OCI-LY1 (cell line): ENCODE data around the gene DNAJC3.

Experiments used
- H2AFZ ChIP-seq: fragments of 200-600 bp; sonication (generic), shearing (Covaris generic); 2 replicates; pipeline ENCODE4 v1.6.0; 2014; ENCODE audit warnings: antibody characterized with exemption, mild to moderate bottlenecking, low read length
- H3F3A ChIP-seq: fragments of 200-600 bp; sonication (generic), shearing (Covaris generic); 2 replicates; pipeline ENCODE4 v1.6.0; 2014; ENCODE audit warnings: mild to moderate bottlenecking, antibody characterized with exemption, low read length, moderate library complexity; ENCODE audit not compliant: insufficient read depth
- H3K27ac ChIP-seq: fragments of 200-600 bp; sonication (generic); 2 replicates; pipeline ENCODE4 v1.5.1; 2014; ENCODE audit warnings: low read length, mixed run types, mild to moderate bottlenecking, low read depth; ENCODE audit not compliant: poor library complexity, severe bottlenecking
- H3K27me3 ChIP-seq: fragments of 200-600 bp; sonication (generic); 2 replicates; pipeline ENCODE4 v1.6.0; 2014; ENCODE audit warnings: antibody characterized with exemption, mild to moderate bottlenecking, low read length, moderate library complexity; ENCODE audit not compliant: insufficient read depth
- H3K36me3 ChIP-seq: fragments of 200-600 bp; sonication (generic); 2 replicates; pipeline ENCODE4 v1.6.1; 2014; ENCODE audit warnings: mild to moderate bottlenecking, antibody characterized with exemption, low read length, moderate library complexity, mixed read lengths; ENCODE audit not compliant: insufficient read depth
- H3K4me1 ChIP-seq: fragments of 200-600 bp; sonication (generic); 2 replicates; pipeline ENCODE4 v1.5.1; 2014; ENCODE audit warnings: mild to moderate bottlenecking, low read length, moderate library complexity; ENCODE audit not compliant: insufficient read depth, severe bottlenecking
- H3K4me2 ChIP-seq: fragments of 200-600 bp; sonication (generic), shearing (Covaris generic); 2 replicates; pipeline ENCODE4 v1.6.1; 2014; ENCODE audit warnings: low read length
- H3K4me3 ChIP-seq: fragments of 200-600 bp; sonication (generic); 2 replicates; pipeline ENCODE4 v1.5.1; 2014; ENCODE audit warnings: low read length, low read depth, mild to moderate bottlenecking, mixed read lengths; ENCODE audit not compliant: poor library complexity, severe bottlenecking
- H3K79me2 ChIP-seq: fragments of 200-600 bp; shearing (Covaris generic); 2 replicates; pipeline ENCODE4 v1.6.1; 2016; ENCODE audit warnings: mixed run types, low read length, mixed read lengths; ENCODE audit not compliant: insufficient read depth
- H3K9ac ChIP-seq: fragments of 200-600 bp; sonication (generic), shearing (Covaris generic); 2 replicates; pipeline ENCODE4 v1.6.1; 2014; ENCODE audit warnings: mild to moderate bottlenecking, low read length, mixed read lengths
- H3K9me2 ChIP-seq: fragments of 200-600 bp; sonication (generic), shearing (Covaris generic); 2 replicates; pipeline ENCODE4 v1.6.1; 2014; ENCODE audit warnings: low read depth, mild to moderate bottlenecking, low read length, mixed read lengths
- H3K9me3 ChIP-seq: fragments of 200-600 bp; shearing (Covaris generic); 2 replicates; pipeline ENCODE4 v1.6.1; 2014; ENCODE audit warnings: low read length, mixed read lengths
- H4K20me1 ChIP-seq: fragments of 200-600 bp; sonication (generic), shearing (Covaris generic); 2 replicates; pipeline ENCODE4 v1.6.0; 2016; ENCODE audit warnings: mild to moderate bottlenecking, low read length; ENCODE audit not compliant: insufficient read depth
- EZH2 ChIP-seq: fragments of 200-600 bp; sonication (generic), shearing (Covaris generic); IDR thresholded peaks from 2 replicates; pipeline ENCODE4 v1.8.0; 2017; ENCODE audit warnings: borderline replicate concordance, mixed run types, mild to moderate bottlenecking, antibody characterized with exemption, low read length, moderate library complexity, mixed read lengths
- TF ChIP-seq, protein P1 (sequence below): fragments of 200-600 bp; sonication (generic), shearing (Covaris generic); IDR thresholded peaks from 2 replicates; pipeline ENCODE4 v1.5.1; 2017; ENCODE audit warnings: mild to moderate bottlenecking, antibody characterized with exemption, low read length, moderate library complexity, mixed read lengths

Gene DNAJC3

DNA sequence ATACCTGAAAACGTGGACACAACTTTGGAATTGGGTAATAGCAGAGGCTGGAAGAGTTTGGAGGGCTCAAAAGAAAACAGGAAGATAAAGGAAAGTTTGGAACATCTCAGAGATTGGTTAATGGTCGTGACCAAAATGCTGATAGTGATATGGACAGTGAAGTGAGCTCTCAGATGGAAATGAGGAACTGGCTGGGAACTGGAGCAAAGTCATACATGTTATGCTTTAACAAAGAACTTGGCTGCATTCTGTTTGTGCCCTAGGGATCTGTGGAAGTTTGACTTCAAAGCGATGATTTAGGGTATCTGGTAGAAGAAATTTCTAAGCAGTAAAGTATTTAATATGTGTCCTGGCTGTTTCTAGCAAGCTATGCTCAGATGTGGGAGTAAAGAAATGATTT lies 136.2 kb downstream of the DNAJC3 start:
- TF ChIP-seq EZH2: no peak
- TF ChIP-seq, protein P1, sequence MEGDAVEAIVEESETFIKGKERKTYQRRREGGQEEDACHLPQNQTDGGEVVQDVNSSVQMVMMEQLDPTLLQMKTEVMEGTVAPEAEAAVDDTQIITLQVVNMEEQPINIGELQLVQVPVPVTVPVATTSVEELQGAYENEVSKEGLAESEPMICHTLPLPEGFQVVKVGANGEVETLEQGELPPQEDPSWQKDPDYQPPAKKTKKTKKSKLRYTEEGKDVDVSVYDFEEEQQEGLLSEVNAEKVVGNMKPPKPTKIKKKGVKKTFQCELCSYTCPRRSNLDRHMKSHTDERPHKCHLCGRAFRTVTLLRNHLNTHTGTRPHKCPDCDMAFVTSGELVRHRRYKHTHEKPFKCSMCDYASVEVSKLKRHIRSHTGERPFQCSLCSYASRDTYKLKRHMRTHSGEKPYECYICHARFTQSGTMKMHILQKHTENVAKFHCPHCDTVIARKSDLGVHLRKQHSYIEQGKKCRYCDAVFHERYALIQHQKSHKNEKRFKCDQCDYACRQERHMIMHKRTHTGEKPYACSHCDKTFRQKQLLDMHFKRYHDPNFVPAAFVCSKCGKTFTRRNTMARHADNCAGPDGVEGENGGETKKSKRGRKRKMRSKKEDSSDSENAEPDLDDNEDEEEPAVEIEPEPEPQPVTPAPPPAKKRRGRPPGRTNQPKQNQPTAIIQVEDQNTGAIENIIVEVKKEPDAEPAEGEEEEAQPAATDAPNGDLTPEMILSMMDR: no peak
- Histone ChIP-seq H3K4me2 (no peak overlapping the region), H3K36me3 (peaks cover 11% of the 10 kb centered on the region; the same call in 1 of the 2 replicates), H4K20me1 (no peaks in the 10 kb centered on the region), H3K9ac (no peak overlapping the region), H3K9me2 (no peaks in the 10 kb centered on the region), H2AFZ (no peak overlapping the region), H3K4me3 (no peak overlapping the region), H3K79me2 (no peaks in the 10 kb centered on the region), H3K27me3 (no peaks in the 10 kb centered on the region), H3F3A (no peaks in the 10 kb centered on the region), H3K4me1 (no peaks in the 10 kb centered on the region), H3K27ac (no peak overlapping the region), H3K9me3 (peaks cover 11% of the 10 kb centered on the region)

DNA sequence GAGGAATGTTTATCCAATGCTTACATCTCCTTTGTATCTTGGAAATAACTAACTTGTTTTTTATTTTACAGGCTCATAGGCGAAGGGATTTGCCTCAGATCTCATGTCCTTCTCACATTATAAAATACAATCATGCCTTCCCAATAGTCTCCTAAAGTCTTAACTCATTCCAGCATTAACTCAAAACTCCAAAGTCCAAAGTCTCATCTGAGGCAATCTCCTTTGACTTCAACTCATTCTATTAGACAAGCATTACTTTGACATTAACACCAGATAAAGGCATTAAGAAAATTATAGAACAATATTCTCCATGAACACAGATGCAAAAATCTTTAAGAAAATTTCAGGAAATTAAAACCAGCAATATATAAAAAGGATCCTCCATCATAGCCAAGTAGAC lies 137.6 kb downstream of the DNAJC3 start:
- no peaks in the 10 kb centered on the region for H3K27me3 ChIP-seq
- H3K9ac ChIP-seq: no peak overlapping the region
- peaks cover 11% of the 10 kb centered on the region; the same call in 1 of the 2 replicates for H3K36me3 ChIP-seq
- no peaks in the 10 kb centered on the region for H4K20me1 ChIP-seq
- peaks cover 9% of the 10 kb centered on the region for H3K9me3 ChIP-seq
- no peaks in the 10 kb centered on the region for H3K9me2 ChIP-seq
- no peak overlapping the region for H2AFZ ChIP-seq
- TF ChIP-seq EZH2: no peak
- TF ChIP-seq, protein P1: no peak
- H3F3A ChIP-seq: no peaks in the 10 kb centered on the region
- H3K27ac ChIP-seq: no peak overlapping the region
- no peaks in the 10 kb centered on the region for H3K4me1 ChIP-seq
- H3K4me3 ChIP-seq: no peak overlapping the region
- no peak overlapping the region for H3K4me2 ChIP-seq
- no peaks in the 10 kb centered on the region for H3K79me2 ChIP-seq

DNA sequence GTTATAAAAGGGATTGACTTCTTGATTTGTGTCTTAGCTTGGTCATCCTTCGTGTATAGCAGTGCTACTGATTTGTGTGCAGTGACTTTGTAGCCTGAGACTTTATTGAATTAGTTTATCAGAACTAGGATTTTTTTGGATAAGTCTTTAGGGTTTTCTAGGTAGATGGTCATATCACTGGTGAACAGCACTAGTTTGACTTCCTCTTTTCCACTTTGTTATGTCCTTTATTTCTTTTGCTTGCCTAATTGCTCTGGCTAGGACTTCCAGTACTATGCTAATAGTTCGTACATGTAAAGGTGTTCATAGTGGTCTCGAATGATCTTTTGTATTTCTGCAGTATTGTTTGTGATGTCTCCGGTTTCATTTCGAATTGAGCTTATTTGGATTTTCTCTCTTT lies 145.4 kb downstream of the DNAJC3 start:
- Histone ChIP-seq H3K9me2 (no peaks in the 10 kb centered on the region), H3K27ac (no peak overlapping the region), H3K4me1 (no peaks in the 10 kb centered on the region), H2AFZ (no peak overlapping the region), H3K4me3 (no peak overlapping the region), H3K4me2 (no peak overlapping the region), H3K79me2 (no peaks in the 10 kb centered on the region), H3K9me3 (0 out of 2 replicates have a peak, but pooled peaks cover 4% of the 10 kb centered on the region), H4K20me1 (no peaks in the 10 kb centered on the region), H3F3A (no peaks in the 10 kb centered on the region), H3K9ac (no peak overlapping the region), H3K27me3 (no peaks in the 10 kb centered on the region), H3K36me3 (peaks cover 14% of the 10 kb centered on the region)
- no peak for TF ChIP-seq EZH2
- TF ChIP-seq, protein P1: no peak
